WTC11 (cell line): ENCODE data around the gene CYLD. TPM values are rescaled to one million over a fixed set of nuclear protein-coding genes. Genes with fewer than 3 reads are reported as not detected.

Experiments
- ATAC-seq: fragments of 200-7000 bp; cut with Tn5 transposase; 2 replicates; pipeline ENCODE4 v1.10.0; 2021; ENCODE audit warnings: mild to moderate bottlenecking, moderate library complexity
- CTCF ChIA-PET: fragments of 300-600 bp; sonication (Branson Sonifier 250); formaldehyde crosslinking; loops from one replicate; lab custom pipeline; 2021; ENCODE audit warnings: antibody characterized with exemption; lab: Charles Lee
- POLR2A ChIA-PET: fragments of 350-600 bp; sonication (Branson Sonifier 250); formaldehyde crosslinking; loops from one replicate; lab custom pipeline; 2021; ENCODE audit warnings: antibody characterized with exemption; lab: Charles Lee
- DNase-seq: peaks from one replicate; pipeline ENCODE4 v3.0.0; 2021; ENCODE audit warnings: low spot score
- H3K27ac Mint-ChIP-seq: 2 replicates; pipeline ENCODE4 v1.8.0; 2021; ENCODE audit warnings: mixed read lengths
- H3K27me3 Mint-ChIP-seq: 2 replicates; pipeline ENCODE4 v1.8.0; 2021; ENCODE audit warnings: low read depth, mild to moderate bottlenecking, moderate library complexity, mixed read lengths
- H3K36me3 Mint-ChIP-seq: 2 replicates; pipeline ENCODE4 v1.8.0; 2021; ENCODE audit warnings: mixed read lengths
- H3K4me1 Mint-ChIP-seq: 2 replicates; pipeline ENCODE4 v1.8.0; 2022; ENCODE audit warnings: mixed read lengths
- H3K4me3 Mint-ChIP-seq: 2 replicates; pipeline ENCODE4 v1.8.0; 2021; ENCODE audit warnings: mild to moderate bottlenecking, moderate library complexity, mixed read lengths
- H3K9me3 Mint-ChIP-seq: 2 replicates; pipeline ENCODE4 v1.8.0; 2021; ENCODE audit warnings: mixed read lengths
- CBFB ChIP-seq: sonication (generic); formaldehyde crosslinking; IDR thresholded peaks from 2 replicates; pipeline ENCODE4 v1.8.1; 2022; ENCODE audit warnings: mild to moderate bottlenecking, low read depth, missing genetic modification reagents
- CREB1 ChIP-seq: sonication (generic); formaldehyde crosslinking; IDR thresholded peaks from 2 replicates; pipeline ENCODE4 v1.8.0; 2023; ENCODE audit warnings: mild to moderate bottlenecking, missing genetic modification reagents
- FOXP1 ChIP-seq: sonication (generic); formaldehyde crosslinking; IDR thresholded peaks from 2 replicates; pipeline ENCODE4 v1.8.0; 2022; ENCODE audit warnings: missing genetic modification reagents, mild to moderate bottlenecking, moderate library complexity, borderline replicate concordance
- HMGA2 ChIP-seq: fragments of 250-450 bp; sonication (Bioruptor Pico); IDR thresholded peaks from 2 replicates; pipeline ENCODE4 v1.4.0; 2021; ENCODE audit warnings: mild to moderate bottlenecking, moderate library complexity
- MYBL2 ChIP-seq: sonication (generic); formaldehyde crosslinking; IDR thresholded peaks from 2 replicates; pipeline ENCODE4 v1.8.1; 2023; ENCODE audit warnings: mild to moderate bottlenecking, moderate library complexity, missing genetic modification reagents
- OVOL2 ChIP-seq: fragments of 250-450 bp; sonication (Bioruptor Pico); IDR thresholded peaks from 2 replicates; pipeline ENCODE4 v1.9.0; 2021; ENCODE audit warnings: mild to moderate bottlenecking, borderline replicate concordance
- PRRX2 ChIP-seq: fragments of 250-450 bp; sonication (Bioruptor Pico); IDR thresholded peaks from 2 replicates; pipeline ENCODE4 v1.8.0; 2021; ENCODE audit warnings: mild to moderate bottlenecking
- TEAD4 ChIP-seq: sonication (generic); formaldehyde crosslinking; IDR thresholded peaks from 2 replicates; pipeline ENCODE4 v1.8.0; 2022; ENCODE audit warnings: mild to moderate bottlenecking, missing genetic modification reagents
- ZNF121 ChIP-seq: sonication (generic); formaldehyde crosslinking; IDR thresholded peaks from 2 replicates; pipeline ENCODE4 v1.8.0; 2023; ENCODE audit warnings: missing genetic modification reagents
- ZNF317 ChIP-seq: sonication (generic); formaldehyde crosslinking; IDR thresholded peaks from 2 replicates; pipeline ENCODE4 v1.8.1; 2023; ENCODE audit warnings: low read depth, mild to moderate bottlenecking, moderate library complexity, missing genetic modification reagents, borderline replicate concordance
- ZNF416 ChIP-seq: fragments of 250-450 bp; sonication (Bioruptor Pico); IDR thresholded peaks from 2 replicates; pipeline ENCODE4 v1.9.0; 2021; ENCODE audit warnings: mild to moderate bottlenecking, inconsistent platforms
- total RNA-seq: library from RNA; stranded (reverse); gene quantifications from 3 replicates; pipeline ENCODE4 v1.2.3, GENCODE V29; 2021
- TF ChIP-seq, protein P1 (sequence below): sonication (generic); formaldehyde crosslinking; conservative IDR thresholded peaks from 2 replicates; pipeline ENCODE4 v1.8.1; 2023; ENCODE audit warnings: mild to moderate bottlenecking, low read depth, missing genetic modification reagents, moderate library complexity
- TF ChIP-seq, protein P2 (sequence below): fragments of 250-450 bp; sonication (Bioruptor Pico); conservative IDR thresholded peaks from 2 replicates; pipeline ENCODE4 v1.9.0; 2021; ENCODE audit warnings: mild to moderate bottlenecking
- TF ChIP-seq, protein P3 (sequence below): sonication (generic); formaldehyde crosslinking; IDR thresholded peaks from 2 replicates; pipeline ENCODE4 v1.8.1; 2022; ENCODE audit warnings: low read depth, missing genetic modification reagents, borderline replicate concordance
- TF ChIP-seq, protein P4 (sequence below): sonication (generic); formaldehyde crosslinking; IDR thresholded peaks from 2 replicates; pipeline ENCODE4 v1.8.0; 2022; ENCODE audit warnings: mild to moderate bottlenecking, missing genetic modification reagents

Gene CYLD
- total RNA-seq, 1 experiment from 2014 or later = 10.8 TPM

DNA sequence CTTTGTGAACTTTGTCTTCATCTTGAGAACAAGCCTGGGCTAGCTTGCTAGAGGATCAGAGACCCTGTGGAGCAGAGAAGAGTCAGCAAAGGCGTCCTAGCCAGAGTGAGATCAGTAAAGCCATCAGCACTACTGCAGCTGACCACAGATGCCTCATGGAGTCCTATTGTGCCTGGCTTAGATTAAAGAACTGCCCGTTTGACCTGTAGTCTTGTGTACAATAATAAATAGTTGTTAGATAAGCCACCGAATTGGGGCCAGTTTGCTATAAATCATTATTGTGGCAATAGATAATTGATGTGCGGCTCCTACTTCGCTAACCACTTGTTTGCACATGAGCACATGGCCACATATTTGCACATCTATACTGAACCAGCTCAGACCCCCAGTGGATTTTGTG, 103.0 kb downstream of the CYLD start (continued):
- no peak for TF ChIP-seq ZNF121 (CRISPR knock-in tag)
- TF ChIP-seq, protein P1, sequence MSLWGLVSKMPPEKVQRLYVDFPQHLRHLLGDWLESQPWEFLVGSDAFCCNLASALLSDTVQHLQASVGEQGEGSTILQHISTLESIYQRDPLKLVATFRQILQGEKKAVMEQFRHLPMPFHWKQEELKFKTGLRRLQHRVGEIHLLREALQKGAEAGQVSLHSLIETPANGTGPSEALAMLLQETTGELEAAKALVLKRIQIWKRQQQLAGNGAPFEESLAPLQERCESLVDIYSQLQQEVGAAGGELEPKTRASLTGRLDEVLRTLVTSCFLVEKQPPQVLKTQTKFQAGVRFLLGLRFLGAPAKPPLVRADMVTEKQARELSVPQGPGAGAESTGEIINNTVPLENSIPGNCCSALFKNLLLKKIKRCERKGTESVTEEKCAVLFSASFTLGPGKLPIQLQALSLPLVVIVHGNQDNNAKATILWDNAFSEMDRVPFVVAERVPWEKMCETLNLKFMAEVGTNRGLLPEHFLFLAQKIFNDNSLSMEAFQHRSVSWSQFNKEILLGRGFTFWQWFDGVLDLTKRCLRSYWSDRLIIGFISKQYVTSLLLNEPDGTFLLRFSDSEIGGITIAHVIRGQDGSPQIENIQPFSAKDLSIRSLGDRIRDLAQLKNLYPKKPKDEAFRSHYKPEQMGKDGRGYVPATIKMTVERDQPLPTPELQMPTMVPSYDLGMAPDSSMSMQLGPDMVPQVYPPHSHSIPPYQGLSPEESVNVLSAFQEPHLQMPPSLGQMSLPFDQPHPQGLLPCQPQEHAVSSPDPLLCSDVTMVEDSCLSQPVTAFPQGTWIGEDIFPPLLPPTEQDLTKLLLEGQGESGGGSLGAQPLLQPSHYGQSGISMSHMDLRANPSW (CRISPR knock-in tag) = no peak
- no peak for TF ChIP-seq PRRX2 (CRISPR knock-in tag)
- TF ChIP-seq, protein P2, sequence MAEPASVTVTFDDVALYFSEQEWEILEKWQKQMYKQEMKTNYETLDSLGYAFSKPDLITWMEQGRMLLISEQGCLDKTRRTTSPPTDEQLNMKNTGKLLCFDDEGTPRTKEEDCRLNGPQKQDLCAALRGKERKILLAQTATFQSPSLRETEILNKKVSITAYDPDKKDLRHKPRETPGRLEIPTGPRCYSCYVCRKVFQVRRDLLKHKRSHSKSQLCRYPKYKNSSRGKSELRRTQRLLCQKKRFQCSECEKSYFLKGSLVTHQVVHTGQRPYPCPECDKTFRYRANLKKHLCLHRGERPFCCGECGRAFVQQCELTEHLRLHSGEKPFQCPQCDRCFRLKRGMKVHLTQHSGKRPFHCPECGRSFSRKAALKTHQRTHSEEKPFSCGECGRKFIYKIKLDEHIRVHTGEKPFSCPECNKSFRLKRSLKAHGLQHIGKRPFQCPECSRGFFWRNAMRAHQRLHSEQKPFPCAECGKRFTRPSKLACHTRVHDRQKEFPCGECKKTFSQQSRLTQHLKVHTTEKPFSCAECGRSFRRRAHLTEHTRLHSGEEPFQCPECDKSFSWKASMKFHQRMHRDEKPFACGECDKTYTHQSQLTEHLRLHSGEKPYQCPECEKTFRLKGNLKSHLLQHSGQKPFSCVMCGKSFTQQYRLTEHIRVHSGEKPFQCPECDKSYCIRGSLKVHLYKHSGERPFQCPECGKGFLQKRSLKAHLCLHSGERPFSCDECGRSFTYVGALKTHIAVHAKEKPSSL = no peak
- TF ChIP-seq, protein P3, sequence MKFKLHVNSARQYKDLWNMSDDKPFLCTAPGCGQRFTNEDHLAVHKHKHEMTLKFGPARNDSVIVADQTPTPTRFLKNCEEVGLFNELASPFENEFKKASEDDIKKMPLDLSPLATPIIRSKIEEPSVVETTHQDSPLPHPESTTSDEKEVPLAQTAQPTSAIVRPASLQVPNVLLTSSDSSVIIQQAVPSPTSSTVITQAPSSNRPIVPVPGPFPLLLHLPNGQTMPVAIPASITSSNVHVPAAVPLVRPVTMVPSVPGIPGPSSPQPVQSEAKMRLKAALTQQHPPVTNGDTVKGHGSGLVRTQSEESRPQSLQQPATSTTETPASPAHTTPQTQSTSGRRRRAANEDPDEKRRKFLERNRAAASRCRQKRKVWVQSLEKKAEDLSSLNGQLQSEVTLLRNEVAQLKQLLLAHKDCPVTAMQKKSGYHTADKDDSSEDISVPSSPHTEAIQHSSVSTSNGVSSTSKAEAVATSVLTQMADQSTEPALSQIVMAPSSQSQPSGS (CRISPR knock-in tag) = no peak

DNA sequence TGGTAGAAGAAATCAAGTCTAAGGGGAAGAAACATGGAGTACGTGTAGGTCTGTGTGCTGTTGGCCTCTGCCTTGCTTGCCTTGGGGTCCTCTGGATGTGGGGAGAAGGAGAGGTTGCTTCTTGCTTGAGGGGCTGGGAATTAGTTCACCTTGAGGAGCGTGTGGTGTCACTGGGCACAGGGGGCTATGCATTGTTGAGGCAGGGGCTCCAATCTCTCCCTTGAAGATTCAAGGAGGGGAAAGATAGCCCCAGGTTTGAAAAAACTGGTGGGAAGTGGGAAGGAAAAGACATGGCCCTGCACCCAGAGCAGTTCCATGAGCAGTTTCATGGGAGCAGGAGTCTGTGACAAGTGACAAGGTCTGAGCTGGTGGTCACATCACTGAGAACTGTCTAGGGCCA, 103.4 kb downstream of the CYLD start:
- ATAC-seq = no peak

DNA sequence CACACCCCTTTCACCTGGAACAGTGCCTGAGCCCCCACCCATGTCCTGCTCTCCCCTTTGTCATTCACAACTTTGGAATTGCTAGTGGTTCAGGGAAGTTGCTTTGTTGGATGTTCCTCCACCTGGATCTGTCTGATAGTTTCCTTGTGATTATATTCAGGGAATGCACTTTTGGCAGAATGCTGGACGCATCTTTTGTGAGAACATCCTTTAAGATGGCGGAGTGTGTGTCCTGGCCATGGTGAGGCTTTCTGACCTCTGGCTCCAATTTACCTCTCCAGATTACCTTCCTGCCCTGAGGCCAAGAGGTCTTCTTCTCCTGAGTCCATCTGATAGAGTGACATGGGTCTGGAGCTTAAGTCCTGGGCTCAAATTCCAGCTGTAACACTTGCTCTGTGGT, 104.6 kb downstream of the CYLD start:
- Mint-ChIP-seq H3K4me3 (no peak overlapping the region), H3K27me3 (peaks cover 10% of the 10 kb centered on the region), H3K4me1 (peaks cover 14% of the 10 kb centered on the region), H3K27ac (no peak overlapping the region), H3K9me3 (no peaks in the 10 kb centered on the region), H3K36me3 (no peaks in the 10 kb centered on the region)
- TF ChIP-seq CBFB (CRISPR knock-in tag) = no peak
- TF ChIP-seq MYBL2 (CRISPR knock-in tag) = no peak
- TF ChIP-seq, protein P3 (CRISPR knock-in tag) = no peak
- no peak for TF ChIP-seq PRRX2 (CRISPR knock-in tag)
- no peak for TF ChIP-seq TEAD4 (CRISPR knock-in tag)
- TF ChIP-seq ZNF317 (CRISPR knock-in tag) = no peak
- DNase-seq (no peak), ATAC-seq (no peak)
- ChIA-PET CTCF (interaction anchor here (0.8 to 1.2 kb wide), 2 partner anchors 37 to 40 kb away, joined by 3 to 5 read pairs; no protein-coding TSS in a partner anchor), POLR2A (no interaction called here)

More for the DNA sequence above, 103.4 kb downstream of the CYLD start:
- no peak for DNase-seq
- CTCF ChIA-PET = no interaction called here
- POLR2A ChIA-PET = no interaction called here
- no peaks in the 10 kb centered on the region for H3K9me3 Mint-ChIP-seq
- H3K27me3 Mint-ChIP-seq = peaks cover 11% of the 10 kb centered on the region
- no peaks in the 10 kb centered on the region for H3K36me3 Mint-ChIP-seq
- no peak for TF ChIP-seq ZNF416 (CRISPR knock-in tag)
- no peak for TF ChIP-seq FOXP1
- TF ChIP-seq, protein P3 (CRISPR knock-in tag) = no peak
- TF ChIP-seq CREB1 = no peak
- TF ChIP-seq HMGA2 (CRISPR knock-in tag) = no peak
- TF ChIP-seq CBFB (CRISPR knock-in tag) = no peak
- TF ChIP-seq OVOL2 (CRISPR knock-in tag) = no peak
- TF ChIP-seq, protein P4, sequence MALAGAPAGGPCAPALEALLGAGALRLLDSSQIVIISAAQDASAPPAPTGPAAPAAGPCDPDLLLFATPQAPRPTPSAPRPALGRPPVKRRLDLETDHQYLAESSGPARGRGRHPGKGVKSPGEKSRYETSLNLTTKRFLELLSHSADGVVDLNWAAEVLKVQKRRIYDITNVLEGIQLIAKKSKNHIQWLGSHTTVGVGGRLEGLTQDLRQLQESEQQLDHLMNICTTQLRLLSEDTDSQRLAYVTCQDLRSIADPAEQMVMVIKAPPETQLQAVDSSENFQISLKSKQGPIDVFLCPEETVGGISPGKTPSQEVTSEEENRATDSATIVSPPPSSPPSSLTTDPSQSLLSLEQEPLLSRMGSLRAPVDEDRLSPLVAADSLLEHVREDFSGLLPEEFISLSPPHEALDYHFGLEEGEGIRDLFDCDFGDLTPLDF (CRISPR knock-in tag) = no peak
- TF ChIP-seq, all 79 proteins: peak for 0
- H3K27ac Mint-ChIP-seq = no peak overlapping the region
- H3K4me1 Mint-ChIP-seq = peaks cover 26% of the 10 kb centered on the region
- H3K4me3 Mint-ChIP-seq = no peak overlapping the region
